K562 (cell line): ENCODE data around the gene PMIS2. TPM values are rescaled to one million over a fixed set of nuclear protein-coding genes. Genes with fewer than 3 reads are reported as not detected.

ENCODE experiments used
- ASH1L ChIP-seq: fragments of 450-650 bp; IDR thresholded peaks from 2 replicates; pipeline ENCODE4 v1.6.1; 2018; ENCODE audit warnings: borderline replicate concordance, mild to moderate bottlenecking, low read depth; ENCODE audit not compliant: partially characterized antibody
- CREM ChIP-seq: IDR thresholded peaks from 2 replicates; pipeline ENCODE4 v1.6.1; 2014; ENCODE audit warnings: antibody characterized with exemption, low read depth
- DPF2 ChIP-seq: fragments of 450-650 bp; IDR thresholded peaks from 2 replicates; pipeline ENCODE4 v1.6.1; 2016
- HMGN3 ChIP-seq: IDR thresholded peaks from 2 replicates; pipeline ENCODE4 v1.6.1; 2011; ENCODE audit warnings: borderline replicate concordance, low read depth, mild to moderate bottlenecking, mixed read lengths, low read length; ENCODE audit not compliant: insufficient read length; ENCODE audit errors: extremely low read depth
- IFI16 ChIP-seq: fragments of 250-450 bp; sonication (Bioruptor Pico); IDR thresholded peaks from 2 replicates; pipeline ENCODE4 v2.1.2; 2022; ENCODE audit warnings: mild to moderate bottlenecking, inconsistent platforms
- KDM2B ChIP-seq: fragments of 250-450 bp; sonication (Bioruptor Pico); IDR thresholded peaks from 2 replicates; pipeline ENCODE4 v1.8.0; 2021; ENCODE audit warnings: mild to moderate bottlenecking, moderate library complexity
- KLF16 ChIP-seq: IDR thresholded peaks from 2 replicates; pipeline ENCODE4 v1.6.1; 2016; ENCODE audit warnings: antibody characterized with exemption
- LARP7 ChIP-seq: fragments of 450-650 bp; IDR thresholded peaks from 2 replicates; pipeline ENCODE4 v1.6.1; 2016
- MAZ ChIP-seq, 2 experiments: fragments of 450-650 bp in 1 of 2; sonication (generic) in 1 of 2; formaldehyde crosslinking; IDR thresholded peaks in 1 of 2; conservative IDR thresholded peaks in 1 of 2; 2 replicates each; pipeline versions ENCODE4 v1.4.0 to v1.5.0; 2020; ENCODE audit warnings: mild to moderate bottlenecking in 1 of 2, missing genetic modification reagents in 1 of 2
- NFXL1 ChIP-seq: fragments of 450-650 bp; formaldehyde crosslinking; IDR thresholded peaks from 2 replicates; pipeline ENCODE4 v1.4.0; 2021; ENCODE audit warnings: mild to moderate bottlenecking
- POLR2AphosphoS5 ChIP-seq: IDR thresholded peaks from 2 replicates; pipeline ENCODE4 v1.6.1; 2011; ENCODE audit warnings: mild to moderate bottlenecking, low read depth, low read length, moderate library complexity; ENCODE audit not compliant: control insufficient read depth, insufficient read depth
- SLC30A9 ChIP-seq: fragments of 250-450 bp; sonication (Bioruptor Pico); IDR thresholded peaks from 2 replicates; pipeline ENCODE4 v1.8.0; 2022; ENCODE audit warnings: mild to moderate bottlenecking, moderate library complexity
- SMARCA5 ChIP-seq: fragments of 450-650 bp; IDR thresholded peaks from 2 replicates; pipeline ENCODE4 v1.6.1; 2016
- TAF9B ChIP-seq: fragments of 450-650 bp; IDR thresholded peaks from 2 replicates; pipeline ENCODE4 v1.6.1; 2018; ENCODE audit warnings: mild to moderate bottlenecking; ENCODE audit not compliant: partially characterized antibody
- TRIM28 ChIP-seq: fragments of 450-650 bp; IDR thresholded peaks from 2 replicates; pipeline ENCODE4 v1.6.1; 2017
- ZKSCAN8 ChIP-seq: fragments of 200-800 bp; sonication (Bioruptor generic); IDR thresholded peaks from 2 replicates; pipeline ENCODE4 v1.6.1; 2016; ENCODE audit warnings: missing genetic modification characterization, missing compliant biosample characterization
- ZNF175 ChIP-seq: fragments of 200-800 bp; sonication (Bioruptor generic); IDR thresholded peaks from 2 replicates; pipeline ENCODE4 v1.6.1; 2016; ENCODE audit warnings: low read depth, mild to moderate bottlenecking, missing genetic modification characterization, missing compliant biosample characterization
- ZNF253 ChIP-seq: fragments of 250-450 bp; sonication (Bioruptor Pico); conservative IDR thresholded peaks from 2 replicates; pipeline ENCODE4 v1.6.1; 2021; ENCODE audit warnings: mild to moderate bottlenecking
- ZNF75A ChIP-seq: fragments of 450-650 bp; formaldehyde crosslinking; IDR thresholded peaks from 2 replicates; pipeline ENCODE4 v1.4.0; 2020; ENCODE audit warnings: mild to moderate bottlenecking
- polyA plus RNA-seq, 8 experiments: library from polyadenylated mRNA; depleted of rRNA in 4 of 8; stranded (reverse) in 5 of 8; unstranded in 3 of 8; fragments of >200 nt; fragmentation: Nextera tagmentation in 2 of 8; fragmentation: Illumina TruSeq in 1 of 8; extraction: Ambion mirVana in 2 of 8; extraction: Trizol in 1 of 8; gene quantifications; 2 replicates each; pipeline versions ENCODE4 v1.2.1 to v1.2.3, GENCODE V29; 2011 to 2014; ENCODE audit warnings: inconsistent platforms in 1 of 8, missing spikeins in 1 of 8
- total RNA-seq, 7 experiments: library from RNA; depleted of rRNA in 6 of 7; stranded (reverse); fragments of >200 nt in 6 of 7; fragmentation: Illumina TruSeq in 2 of 7; extraction: Trizol in 2 of 7; gene quantifications; 2 replicates each; pipeline versions ENCODE4 v1.2.1 to v1.2.3, GENCODE V29; 2011 to 2021; ENCODE audit warnings: low replicate concordance in 1 of 7
- TF ChIP-seq, protein P1 (sequence below), 3 experiments: fragments of 200-800 bp in 1 of 3; fragments of 250-450 bp in 1 of 3; fragments of 450-650 bp in 1 of 3; sonication (Bioruptor Pico) in 1 of 3; sonication (Bioruptor generic) in 1 of 3; formaldehyde crosslinking in 1 of 3; IDR thresholded peaks; 2 replicates each; pipeline versions ENCODE4 v1.6.1 to v1.8.0; 2016 to 2022; ENCODE audit warnings: mild to moderate bottlenecking in 2 of 3, missing genetic modification characterization in 2 of 3, missing compliant biosample characterization in 1 of 3, moderate library complexity in 1 of 3

PMIS2 gene
- total and polyA plus RNA-seq, 9 of the 15 experiments (the other 6 are each of a cell fraction or from before 2014, with no cell fraction given), result not detected

DNA sequence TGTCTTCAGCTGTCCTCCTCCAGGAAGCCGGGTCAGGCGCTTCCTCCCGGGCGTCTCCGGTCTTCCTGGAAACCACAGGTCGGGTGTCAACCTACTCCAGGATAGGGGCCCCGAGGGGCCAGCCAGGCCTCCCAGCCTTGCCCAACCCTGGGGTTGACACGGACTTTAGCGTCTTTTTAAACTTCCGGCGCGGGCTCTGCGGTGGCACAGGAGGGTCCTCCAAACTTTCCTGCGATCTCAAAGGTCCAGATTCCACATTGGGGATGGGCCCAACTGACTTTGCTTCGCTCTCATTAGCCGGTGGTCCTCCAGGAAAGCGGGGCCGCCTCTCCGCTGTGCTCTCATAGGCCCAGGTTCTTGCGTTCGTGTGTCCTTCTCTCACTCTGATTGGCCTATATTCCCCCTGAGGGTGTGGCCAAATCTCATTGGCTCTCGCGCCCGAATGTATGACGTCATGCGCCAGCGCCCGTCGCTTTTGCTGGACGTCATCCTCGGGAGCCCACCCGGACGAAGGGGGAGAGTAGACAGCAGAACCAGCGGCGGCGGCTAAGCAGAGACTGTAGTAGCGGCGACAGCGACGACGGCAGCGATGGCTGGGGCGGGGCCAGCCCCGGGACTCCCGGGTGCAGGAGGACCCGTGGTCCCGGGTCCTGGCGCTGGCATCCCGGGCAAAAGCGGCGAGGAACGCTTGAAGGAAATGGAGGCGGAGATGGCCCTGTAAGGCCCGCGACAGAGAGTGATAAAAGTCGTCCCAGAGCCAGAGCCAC, 42.8 kb downstream of the PMIS2 start, which contains the start of gene RBM42 (continued):
- TF ChIP-seq POLR2AphosphoS5 (no peak), SMARCA5 (no peak), DPF2 (no peak), ZNF175 (no peak), ZNF75A (CRISPR knock-in tag) (no peak), SLC30A9 (CRISPR knock-in tag) (no peak), TAF9B (peak; percentile 75), NFXL1 (CRISPR knock-in tag) (no peak), HMGN3 (no peak), MAZ (CRISPR knock-in tag; conservative IDR thresholded peaks at IDR 0.05 in 1 of 2, IDR thresholded peaks at IDR 0.05 in 1 of 2) (peak; percentile 47 to 76), LARP7 (no peak), CREM (peak; percentile 100), KLF16 (no peak), KDM2B (CRISPR knock-in tag) (0 out of 2 replicates have a peak, but pooled peaks have one; percentile 54), IFI16 (no peak), ASH1L (peak; percentile 96), ZNF253 (CRISPR knock-in tag) (0 out of 2 replicates have a peak, but pooled peaks have one; percentile 28), TRIM28 (no peak), ZKSCAN8 (CRISPR knock-in tag) (no peak)
- TF ChIP-seq, protein P1, sequence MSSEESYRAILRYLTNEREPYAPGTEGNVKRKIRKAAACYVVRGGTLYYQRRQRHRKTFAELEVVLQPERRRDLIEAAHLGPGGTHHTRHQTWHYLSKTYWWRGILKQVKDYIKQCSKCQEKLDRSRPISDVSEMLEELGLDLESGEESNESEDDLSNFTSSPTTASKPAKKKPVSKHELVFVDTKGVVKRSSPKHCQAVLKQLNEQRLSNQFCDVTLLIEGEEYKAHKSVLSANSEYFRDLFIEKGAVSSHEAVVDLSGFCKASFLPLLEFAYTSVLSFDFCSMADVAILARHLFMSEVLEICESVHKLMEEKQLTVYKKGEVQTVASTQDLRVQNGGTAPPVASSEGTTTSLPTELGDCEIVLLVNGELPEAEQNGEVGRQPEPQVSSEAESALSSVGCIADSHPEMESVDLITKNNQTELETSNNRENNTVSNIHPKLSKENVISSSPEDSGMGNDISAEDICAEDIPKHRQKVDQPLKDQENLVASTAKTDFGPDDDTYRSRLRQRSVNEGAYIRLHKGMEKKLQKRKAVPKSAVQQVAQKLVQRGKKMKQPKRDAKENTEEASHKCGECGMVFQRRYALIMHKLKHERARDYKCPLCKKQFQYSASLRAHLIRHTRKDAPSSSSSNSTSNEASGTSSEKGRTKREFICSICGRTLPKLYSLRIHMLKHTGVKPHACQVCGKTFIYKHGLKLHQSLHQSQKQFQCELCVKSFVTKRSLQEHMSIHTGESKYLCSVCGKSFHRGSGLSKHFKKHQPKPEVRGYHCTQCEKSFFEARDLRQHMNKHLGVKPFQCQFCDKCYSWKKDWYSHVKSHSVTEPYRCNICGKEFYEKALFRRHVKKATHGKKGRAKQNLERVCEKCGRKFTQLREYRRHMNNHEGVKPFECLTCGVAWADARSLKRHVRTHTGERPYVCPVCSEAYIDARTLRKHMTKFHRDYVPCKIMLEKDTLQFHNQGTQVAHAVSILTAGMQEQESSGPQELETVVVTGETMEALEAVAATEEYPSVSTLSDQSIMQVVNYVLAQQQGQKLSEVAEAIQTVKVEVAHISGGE (CRISPR knock-in tag; IDR thresholded peaks at IDR 0.05), result peak in 2 of 3 experiments; percentile 30 to 70; a peak in 2 of 6 replicates
